A673 (cell line): ENCODE data around the gene CCDC198. TPM values are rescaled to one million over a fixed set of nuclear protein-coding genes. Genes with fewer than 3 reads are reported as not detected.

Experiments used
- BruUV-seq: library from RNA; stranded (reverse); fragments of 400-500 nt; replicated peaks from 2 replicates; lab custom pipeline; 2021; lab: Mats Ljungman, UMichigan
- CTCF ChIA-PET: fragments of 300-600 bp; sonication (Branson Sonifier 250); formaldehyde crosslinking; loops from one replicate; lab custom pipeline; 2022; ENCODE audit warnings: antibody characterized with exemption; lab: Charles Lee
- POLR2A ChIA-PET: fragments of 300-600 bp; sonication (Branson Sonifier 250); formaldehyde crosslinking; loops from one replicate; lab custom pipeline; 2022; ENCODE audit warnings: antibody characterized with exemption; ENCODE audit not compliant: low non-redundant PET; lab: Charles Lee
- DNase-seq: peaks from one replicate; pipeline ENCODE4 v3.0.0-alpha.2; 2015; ENCODE audit warnings: low spot score
- H3K27ac ChIP-seq: fragments of 200-600 bp; sonication (generic); 2 replicates; pipeline ENCODE4 v1.5.1; 2016; ENCODE audit warnings: mixed run types, low read depth, mild to moderate bottlenecking, mixed read lengths, antibody characterized with exemption, low read length; ENCODE audit not compliant: poor library complexity, severe bottlenecking
- H3K27me3 ChIP-seq: fragments of 200-600 bp; sonication (generic); replicated peaks from 2 replicates; pipeline ENCODE4 v1.6.1; 2017; ENCODE audit warnings: mixed run types, low read depth, mild to moderate bottlenecking, mixed read lengths, antibody characterized with exemption, low read length; ENCODE audit not compliant: insufficient read depth, poor library complexity
- H3K36me3 ChIP-seq: fragments of 200-600 bp; sonication (generic); 2 replicates; pipeline ENCODE4 v1.6.1; 2016; ENCODE audit warnings: mixed run types, mild to moderate bottlenecking, mixed read lengths, antibody characterized with exemption, low read length; ENCODE audit not compliant: insufficient read depth, poor library complexity, severe bottlenecking
- H3K4me1 ChIP-seq: fragments of 200-600 bp; sonication (generic); 2 replicates; pipeline ENCODE4 v1.6.1; 2017; ENCODE audit warnings: mixed run types, mild to moderate bottlenecking, mixed read lengths, antibody characterized with exemption, low read length; ENCODE audit not compliant: insufficient read depth, poor library complexity, severe bottlenecking
- H3K4me3 ChIP-seq: fragments of 200-600 bp; sonication (generic); 2 replicates; pipeline ENCODE4 v1.5.1; 2016; ENCODE audit warnings: low read depth, mixed run types, mild to moderate bottlenecking, mixed read lengths, low read length; ENCODE audit not compliant: poor library complexity, severe bottlenecking
- H3K9me3 ChIP-seq: fragments of 200-600 bp; sonication (generic); 2 replicates; pipeline ENCODE4 v1.6.1; 2016; ENCODE audit warnings: mixed run types, low read depth, mild to moderate bottlenecking, mixed read lengths, antibody characterized with exemption, low read length; ENCODE audit not compliant: poor library complexity, severe bottlenecking
- EZH2 ChIP-seq: fragments of 200-600 bp; sonication (generic); IDR thresholded peaks from 2 replicates; pipeline ENCODE4 v1.6.1; 2017; ENCODE audit warnings: borderline replicate concordance, low read depth, mild to moderate bottlenecking, mixed read lengths, antibody characterized with exemption, low read length; ENCODE audit not compliant: poor library complexity, severe bottlenecking
- intact Hi-C: fragments of 100-400 bp; cut with micrococcal nuclease; formaldehyde crosslinking; loops from one replicate; pipeline ENCODE4 v1.10.0; 2022; ENCODE audit not compliant: unreplicated experiment
- total RNA-seq: library from RNA; stranded (reverse); gene quantifications from 2 replicates; pipeline ENCODE4 v1.2.3, GENCODE V29; 2021
- TF ChIP-seq, protein P1 (sequence below): fragments of 300-800, 200-600 bp; sonication (generic); conservative IDR thresholded peaks from 2 replicates; pipeline ENCODE4 v1.5.1; 2017; ENCODE audit warnings: low read depth, mild to moderate bottlenecking, antibody characterized with exemption, low read length, moderate library complexity, mixed read lengths

CCDC198 gene
- total RNA-seq, 1 experiment from 2014 or later, result not detected

DNA sequence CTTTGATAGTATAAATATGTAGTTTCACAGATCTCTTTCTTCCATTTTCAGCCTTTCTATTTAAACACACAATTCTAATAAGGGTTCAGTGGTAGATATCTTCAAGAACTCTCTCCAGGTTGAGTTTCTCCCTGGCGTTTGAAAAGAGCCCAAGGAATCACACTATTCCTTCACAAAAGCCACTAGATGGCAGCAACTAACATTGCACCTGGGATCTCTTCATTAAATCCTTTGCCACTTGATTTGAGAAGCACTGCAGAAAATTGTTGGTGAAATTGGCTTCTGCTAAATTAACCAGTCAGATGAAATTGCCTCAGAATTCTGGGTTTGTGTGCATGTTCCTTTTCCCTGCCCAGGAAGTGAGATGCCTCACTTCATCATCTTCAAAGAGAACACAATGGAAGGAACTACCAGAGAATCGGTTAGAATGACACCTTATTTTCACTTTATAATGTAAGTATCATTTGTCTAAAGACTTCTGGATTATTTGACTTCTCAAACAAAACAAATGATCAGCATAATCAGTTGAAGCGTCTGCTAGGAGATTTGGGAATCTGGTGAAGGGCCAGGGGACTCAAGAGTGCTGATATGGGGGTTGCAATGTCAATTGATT is 6.8 kb downstream of the CCDC198 start:
- Histone ChIP-seq H3K9me3 (no peaks in the 10 kb centered on the region), H3K27me3 (no peaks in the 10 kb centered on the region), H3K27ac (no peak overlapping the region), H3K36me3 (no peaks in the 10 kb centered on the region), H3K4me3 (no peak overlapping the region), H3K4me1 (peaks cover 14% of the 10 kb centered on the region)
- CTCF ChIA-PET, result interaction anchor here (1.1 to 1.2 kb wide), 2 partner anchors 385 to 585 kb away, joined by 3 to 4 read pairs; no protein-coding TSS in a partner anchor
- no TSS peak for BruUV-seq
- intact Hi-C loops, result loop anchor here (5.0 kb wide), 3 partner anchors 205 to 585 kb away; no protein-coding TSS in a partner anchor
- TF ChIP-seq EZH2, result no peak
- TF ChIP-seq, protein P1, sequence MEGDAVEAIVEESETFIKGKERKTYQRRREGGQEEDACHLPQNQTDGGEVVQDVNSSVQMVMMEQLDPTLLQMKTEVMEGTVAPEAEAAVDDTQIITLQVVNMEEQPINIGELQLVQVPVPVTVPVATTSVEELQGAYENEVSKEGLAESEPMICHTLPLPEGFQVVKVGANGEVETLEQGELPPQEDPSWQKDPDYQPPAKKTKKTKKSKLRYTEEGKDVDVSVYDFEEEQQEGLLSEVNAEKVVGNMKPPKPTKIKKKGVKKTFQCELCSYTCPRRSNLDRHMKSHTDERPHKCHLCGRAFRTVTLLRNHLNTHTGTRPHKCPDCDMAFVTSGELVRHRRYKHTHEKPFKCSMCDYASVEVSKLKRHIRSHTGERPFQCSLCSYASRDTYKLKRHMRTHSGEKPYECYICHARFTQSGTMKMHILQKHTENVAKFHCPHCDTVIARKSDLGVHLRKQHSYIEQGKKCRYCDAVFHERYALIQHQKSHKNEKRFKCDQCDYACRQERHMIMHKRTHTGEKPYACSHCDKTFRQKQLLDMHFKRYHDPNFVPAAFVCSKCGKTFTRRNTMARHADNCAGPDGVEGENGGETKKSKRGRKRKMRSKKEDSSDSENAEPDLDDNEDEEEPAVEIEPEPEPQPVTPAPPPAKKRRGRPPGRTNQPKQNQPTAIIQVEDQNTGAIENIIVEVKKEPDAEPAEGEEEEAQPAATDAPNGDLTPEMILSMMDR, result peak; percentile 82
- POLR2A ChIA-PET, result no interaction called here
- DNase-seq, result peak; percentile 82

DNA sequence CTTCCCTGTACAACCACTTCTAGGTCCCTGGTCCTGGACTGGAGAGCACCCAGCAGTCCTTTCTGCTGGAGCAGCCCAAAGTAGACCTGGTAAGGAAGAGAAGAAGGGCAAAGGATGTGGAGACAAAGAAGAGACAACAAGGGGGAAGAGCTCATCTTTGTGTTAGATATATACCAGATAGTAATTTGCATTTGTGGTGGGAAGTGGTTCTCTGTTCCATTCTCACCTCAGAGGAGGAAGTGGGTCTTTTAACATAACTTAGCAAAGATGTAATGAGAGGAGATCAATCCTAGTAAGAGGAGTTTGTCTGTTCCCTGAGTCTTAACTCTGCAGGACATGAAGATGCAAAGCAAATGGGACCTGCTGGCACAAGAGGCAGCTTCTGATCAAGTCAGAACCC is 8.0 kb downstream of the CCDC198 start:
- no TSS peak for BruUV-seq

DNA sequence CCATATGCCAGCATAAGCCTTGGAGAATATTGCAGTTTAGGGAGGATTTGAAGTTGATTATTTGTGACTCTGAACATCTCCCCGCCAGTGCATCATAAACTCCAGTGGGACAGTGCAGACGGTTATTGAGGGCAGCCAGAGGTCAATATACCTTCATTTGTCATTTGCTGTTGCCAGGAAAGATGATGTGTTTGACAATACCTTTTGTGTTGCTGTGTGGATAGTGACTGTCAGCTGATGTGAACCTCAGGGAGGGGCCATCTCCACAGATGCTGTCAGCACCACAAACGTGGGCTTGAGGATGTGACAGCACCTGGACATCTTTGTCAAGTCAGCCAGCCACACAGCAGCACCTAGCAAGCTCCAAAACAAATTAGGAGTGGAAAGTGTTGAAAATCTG is 11.5 kb downstream of the CCDC198 start:
- no TSS peak for BruUV-seq
- DNase-seq, result no peak
- Histone ChIP-seq H3K4me1 (peaks cover 23% of the 10 kb centered on the region), H3K4me3 (no peak overlapping the region), H3K36me3 (no peaks in the 10 kb centered on the region), H3K27me3 (no peaks in the 10 kb centered on the region), H3K9me3 (no peaks in the 10 kb centered on the region), H3K27ac (no peak overlapping the region)
- POLR2A ChIA-PET, result no interaction called here
- CTCF ChIA-PET, result no interaction called here
- intact Hi-C loops, result no loop called here
- TF ChIP-seq, protein P1, result no peak
- TF ChIP-seq EZH2, result no peak

More for the DNA sequence above, 8.0 kb downstream of the CCDC198 start:
- Histone ChIP-seq H3K9me3 (no peaks in the 10 kb centered on the region), H3K36me3 (no peaks in the 10 kb centered on the region), H3K27me3 (no peaks in the 10 kb centered on the region), H3K4me3 (no peak overlapping the region), H3K4me1 (peaks cover 13% of the 10 kb centered on the region), H3K27ac (no peak overlapping the region)
- intact Hi-C loops, result loop anchor here (5.0 kb wide), 3 partner anchors 207 to 587 kb away; no protein-coding TSS in a partner anchor
- no peak for TF ChIP-seq EZH2
- TF ChIP-seq, protein P1, result no peak
- CTCF ChIA-PET, result interaction anchor here (0.6 kb wide), 1 partner anchor 150 kb away, joined by 3 read pairs; no protein-coding TSS in a partner anchor
- POLR2A ChIA-PET, result no interaction called here
- DNase-seq, result no peak
